GM10266 (cell line): ENCODE results near the gene DNAJC4.

Experiments
- DNase-seq: peaks from one replicate; pipeline ENCODE4 v3.0.0; 2012; ENCODE audit errors: extremely low spot score
- CTCF ChIP-seq: IDR thresholded peaks from 2 replicates; pipeline ENCODE4 v1.5.1; 2012; ENCODE audit warnings: mild to moderate bottlenecking, low read depth; ENCODE audit not compliant: control insufficient read depth, insufficient read depth; ENCODE audit errors: missing control alignments

DNAJC4 gene

DNA sequence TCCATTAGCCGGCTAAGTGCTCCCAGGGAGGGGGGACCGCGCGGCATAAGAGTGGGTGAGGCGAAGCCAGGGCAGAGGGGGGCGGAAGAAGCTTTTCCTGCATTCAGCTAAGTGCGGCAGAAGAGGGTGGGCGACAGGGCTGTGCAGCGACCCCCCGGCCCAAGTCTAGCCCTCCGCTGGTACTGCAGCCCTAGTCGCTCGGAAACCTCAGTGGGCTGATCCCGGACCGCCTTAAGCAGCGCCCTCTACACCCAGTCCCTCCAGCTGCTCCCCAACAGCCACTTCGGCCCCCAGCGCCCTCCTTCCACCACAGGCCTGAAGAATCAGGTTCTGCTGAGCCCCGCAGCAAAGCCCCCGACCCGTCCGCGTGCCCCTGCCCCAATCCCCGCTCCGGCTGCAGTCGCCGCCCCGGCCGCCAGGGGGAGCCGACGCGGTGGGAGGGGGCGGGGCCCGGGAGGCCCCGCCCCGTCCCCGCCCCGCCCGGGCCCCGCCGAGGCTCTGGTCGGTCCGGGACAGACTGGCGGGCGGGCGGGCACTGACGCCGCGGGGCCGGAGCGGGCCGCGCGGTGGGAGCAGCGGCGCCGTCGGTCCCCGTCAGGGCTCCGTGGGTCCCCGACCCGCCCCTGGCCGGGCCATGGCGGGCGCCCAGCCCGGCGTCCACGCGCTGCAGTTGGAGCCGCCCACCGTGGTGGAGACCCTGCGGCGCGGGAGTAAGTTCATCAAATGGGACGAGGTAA lies 20.8 kb downstream of the DNAJC4 start, which contains the start of gene PLCB3:
PLCB3 (plus strand) TSS at position 515 of the 737 bp plus-strand sequence; CDS start at position 635, 120 bp downstream.
- peak; percentile 97 for DNase-seq
- TF ChIP-seq CTCF: peak; percentile 84

GRCh38 chr11:64251753-64252002 lies 21.3 kb downstream of the DNAJC4 start:
- TF ChIP-seq CTCF: no peak
- no peak for DNase-seq

GRCh38 chr11:64252003-64252872 lies 21.9 kb downstream of the DNAJC4 start:
- DNase-seq: peak; percentile 64

GRCh38 chr11:64253043-64253442 lies 22.7 kb downstream of the DNAJC4 start:
- TF ChIP-seq CTCF: no peak
- DNase-seq: no peak

More at GRCh38 chr11:64252003-64252872, 21.9 kb downstream of the DNAJC4 start:
- TF ChIP-seq CTCF: peak; percentile 31

GRCh38 chr11:64253481-64253880 lies 23.1 kb downstream of the DNAJC4 start:
- TF ChIP-seq CTCF: no peak
- DNase-seq: no peak

- no peak for DNase-seq
- TF ChIP-seq CTCF: no peak
These were observed 24.0 kb downstream of the DNAJC4 start for GRCh38 chr11:64254326-64254725.
